SH-SY5Y (cell line): ENCODE data around the gene IER3IP1.

ENCODE experiments used
- GATA2 ChIP-seq: IDR thresholded peaks from 2 replicates; pipeline ENCODE4 v1.6.1; 2011; ENCODE audit warnings: mild to moderate bottlenecking, low read depth, low read length
- GATA3 ChIP-seq: IDR thresholded peaks from 2 replicates; pipeline ENCODE4 v1.6.1; 2011; ENCODE audit warnings: low read depth, mild to moderate bottlenecking, low read length, moderate library complexity

DNA sequence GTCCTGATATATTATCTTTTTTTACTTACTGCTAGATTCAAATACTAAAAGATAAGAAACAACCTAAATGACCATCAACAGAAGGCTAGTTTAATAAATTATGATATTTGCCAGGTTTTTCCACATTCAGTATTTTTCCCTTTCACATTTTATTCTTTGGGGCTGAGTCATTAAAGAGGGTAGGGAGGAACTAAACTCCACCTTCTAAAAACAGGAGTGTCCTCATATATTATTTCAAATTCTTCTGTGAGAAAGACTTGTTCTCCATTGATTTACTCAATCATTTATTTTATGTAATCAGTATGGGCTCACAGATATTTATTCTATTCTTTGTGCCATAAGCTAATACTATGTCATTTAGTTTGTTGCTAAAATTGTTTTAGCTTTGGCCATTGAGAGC, 34.9 kb downstream of the IER3IP1 start:
- TF ChIP-seq GATA2: no peak
- no peak for TF ChIP-seq GATA3
